ENCODE data around the gene NR2F1-AS1.

The NR2F1-AS1 gene

GRCh38 chr5:93575461-93576414 is 5.3 kb downstream of the NR2F1-AS1 start:
- DNase-seq (ENCODE audit: low read depth): no peak
- no peak for TF ChIP-seq CTCF (IDR thresholded peaks at IDR 0.05; ENCODE audit: control insufficient read depth, insufficient read depth, low read depth, low read length, missing control alignments)
- H3K4me3 ChIP-seq (ENCODE audit: control insufficient read depth, low read depth, low read length): no peak overlapping the region

GRCh38 chr5:93574491-93575305 is 6.3 kb downstream of the NR2F1-AS1 start:
- DNase-seq (ENCODE audit: low read depth): no peak
- H3K4me3 ChIP-seq (ENCODE audit: control insufficient read depth, low read depth, low read length): no peak overlapping the region
- no peak for TF ChIP-seq CTCF (IDR thresholded peaks at IDR 0.05; ENCODE audit: control insufficient read depth, insufficient read depth, low read depth, low read length, missing control alignments)

GRCh38 chr5:93573354-93574351 is 7.4 kb downstream of the NR2F1-AS1 start:
- H3K4me3 ChIP-seq (ENCODE audit: control insufficient read depth, low read depth, low read length): no peak overlapping the region
- no peak for DNase-seq (ENCODE audit: low read depth)
- no peak for TF ChIP-seq CTCF (IDR thresholded peaks at IDR 0.05; ENCODE audit: control insufficient read depth, insufficient read depth, low read depth, low read length, missing control alignments)

GRCh38 chr5:93572608-93573353 is 8.2 kb downstream of the NR2F1-AS1 start:
- no peak for TF ChIP-seq CTCF (IDR thresholded peaks at IDR 0.05; ENCODE audit: control insufficient read depth, insufficient read depth, low read depth, low read length, missing control alignments)
- DNase-seq (ENCODE audit: low read depth): no peak

GRCh38 chr5:93572101-93572607 is 8.9 kb downstream of the NR2F1-AS1 start:
- no peak for DNase-seq (ENCODE audit: low read depth)
- H3K4me3 ChIP-seq (ENCODE audit: control insufficient read depth, low read depth, low read length): no peak overlapping the region

More at GRCh38 chr5:93572608-93573353, 8.2 kb downstream of the NR2F1-AS1 start:
- H3K4me3 ChIP-seq (ENCODE audit: control insufficient read depth, low read depth, low read length): no peak overlapping the region

More at GRCh38 chr5:93572101-93572607, 8.9 kb downstream of the NR2F1-AS1 start:
- no peak for TF ChIP-seq CTCF (IDR thresholded peaks at IDR 0.05; ENCODE audit: control insufficient read depth, insufficient read depth, low read depth, low read length, missing control alignments)

All from AG09309 (cell line).